ENCODE measurements around the gene THSD4.

Gene THSD4

GRCh38 chr15:71359246-71359645 lies 244.0 kb downstream of the THSD4 start:
- no peak for TF ChIP-seq CTCF (conservative IDR thresholded peaks at IDR 0.05; ENCODE audit: low read depth, low read length)
- Histone ChIP-seq H3K27ac (no peak overlapping the region), H3K9ac (no peak overlapping the region), H3K36me3 (ENCODE audit: insufficient read depth) (no peaks in the 10 kb centered on the region), H3K4me2 (no peak overlapping the region), H3K79me2 (ENCODE audit: insufficient read depth, low read depth) (no peaks in the 10 kb centered on the region), H3K27me3 (ENCODE audit: insufficient read depth, low read depth) (no peaks in the 10 kb centered on the region), H4K20me1 (ENCODE audit: insufficient read depth) (no peaks in the 10 kb centered on the region), H2AFZ (ENCODE audit: low read depth) (no peak overlapping the region), H3K4me3 (IDR thresholded peaks at IDR 0.05; ENCODE audit: insufficient read depth, low read depth, low read length) (no peak overlapping the region), H3K4me1 (ENCODE audit: low read depth, poor library complexity, severe bottlenecking) (no peaks in the 10 kb centered on the region)

GRCh38 chr15:71362556-71362955 lies 247.3 kb downstream of the THSD4 start:
- H3K9ac ChIP-seq: no peak overlapping the region
- H3K27me3 ChIP-seq (ENCODE audit: insufficient read depth, low read depth): no peaks in the 10 kb centered on the region
- H2AFZ ChIP-seq (ENCODE audit: low read depth): no peak overlapping the region
- H3K79me2 ChIP-seq (ENCODE audit: insufficient read depth, low read depth): no peaks in the 10 kb centered on the region
- H3K4me3 ChIP-seq (IDR thresholded peaks at IDR 0.05; ENCODE audit: insufficient read depth, low read depth, low read length): no peak overlapping the region
- H3K27ac ChIP-seq: no peak overlapping the region
- H3K36me3 ChIP-seq (ENCODE audit: insufficient read depth): no peaks in the 10 kb centered on the region
- H3K4me1 ChIP-seq (ENCODE audit: low read depth, poor library complexity, severe bottlenecking): no peaks in the 10 kb centered on the region
- TF ChIP-seq CTCF (conservative IDR thresholded peaks at IDR 0.05; ENCODE audit: low read depth, low read length): no peak
- no peak overlapping the region for H3K4me2 ChIP-seq
- no peaks in the 10 kb centered on the region for H4K20me1 ChIP-seq (ENCODE audit: insufficient read depth)

DNA sequence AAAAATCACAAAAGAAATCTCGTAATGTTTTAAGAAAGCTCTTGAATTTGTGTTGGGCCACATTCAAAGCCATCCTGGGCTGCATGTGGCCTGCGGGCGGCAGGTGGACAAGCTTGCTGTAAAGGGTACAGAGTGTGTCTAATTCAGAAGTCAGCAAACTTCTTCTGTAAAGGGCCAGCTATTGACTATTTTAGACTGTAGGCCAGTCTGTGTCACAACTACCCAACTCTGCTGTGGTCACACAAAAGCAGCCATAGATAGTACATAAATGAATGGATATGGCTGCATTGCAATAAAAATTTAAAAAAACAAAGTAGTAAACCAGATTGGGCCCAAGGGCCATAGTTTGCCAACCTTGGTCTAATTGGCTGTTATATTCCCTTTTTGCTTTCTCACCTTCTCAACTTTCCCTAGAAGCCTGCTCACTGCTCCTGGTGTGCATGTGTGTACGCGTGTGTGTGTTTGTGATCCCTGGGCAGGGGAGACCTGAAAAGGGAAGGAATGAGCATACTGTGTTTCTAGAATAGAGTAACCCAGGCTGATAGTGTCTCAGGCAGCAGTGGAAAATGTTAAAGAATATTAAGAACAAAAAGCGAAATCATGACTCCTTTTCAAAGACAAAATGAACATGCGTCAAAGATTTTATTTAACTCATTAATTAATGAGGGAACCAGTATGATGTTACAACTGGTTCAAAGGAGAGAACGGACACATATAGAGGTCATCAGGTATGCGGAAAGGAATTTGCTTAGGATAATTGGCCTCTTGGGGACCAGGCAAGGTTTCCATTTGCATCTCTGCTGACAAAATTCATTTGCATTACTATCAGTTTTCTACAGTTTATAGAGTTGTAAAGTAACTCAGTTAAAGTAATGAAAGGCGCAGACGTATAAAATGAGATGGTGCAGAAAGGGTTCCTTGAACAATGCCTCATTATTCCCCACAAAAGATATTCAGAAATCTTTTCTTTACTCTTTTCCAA lies 248.0 kb downstream of the THSD4 start:
- no peaks in the 10 kb centered on the region for H3K27me3 ChIP-seq (ENCODE audit: insufficient read depth, low read depth)
- H3K79me2 ChIP-seq (ENCODE audit: insufficient read depth, low read depth): no peaks in the 10 kb centered on the region
- H3K36me3 ChIP-seq (ENCODE audit: insufficient read depth): no peaks in the 10 kb centered on the region
- no peak overlapping the region for H2AFZ ChIP-seq (ENCODE audit: low read depth)
- no peak overlapping the region for H3K4me2 ChIP-seq
- no peak overlapping the region for H3K27ac ChIP-seq
- H3K9ac ChIP-seq: no peak overlapping the region
- no peak for TF ChIP-seq CTCF (conservative IDR thresholded peaks at IDR 0.05; ENCODE audit: low read depth, low read length)
- H3K4me1 ChIP-seq (ENCODE audit: low read depth, poor library complexity, severe bottlenecking): no peaks in the 10 kb centered on the region
- H3K4me3 ChIP-seq (IDR thresholded peaks at IDR 0.05; ENCODE audit: insufficient read depth, low read depth, low read length): no peak overlapping the region
- no peaks in the 10 kb centered on the region for H4K20me1 ChIP-seq (ENCODE audit: insufficient read depth)

DNA sequence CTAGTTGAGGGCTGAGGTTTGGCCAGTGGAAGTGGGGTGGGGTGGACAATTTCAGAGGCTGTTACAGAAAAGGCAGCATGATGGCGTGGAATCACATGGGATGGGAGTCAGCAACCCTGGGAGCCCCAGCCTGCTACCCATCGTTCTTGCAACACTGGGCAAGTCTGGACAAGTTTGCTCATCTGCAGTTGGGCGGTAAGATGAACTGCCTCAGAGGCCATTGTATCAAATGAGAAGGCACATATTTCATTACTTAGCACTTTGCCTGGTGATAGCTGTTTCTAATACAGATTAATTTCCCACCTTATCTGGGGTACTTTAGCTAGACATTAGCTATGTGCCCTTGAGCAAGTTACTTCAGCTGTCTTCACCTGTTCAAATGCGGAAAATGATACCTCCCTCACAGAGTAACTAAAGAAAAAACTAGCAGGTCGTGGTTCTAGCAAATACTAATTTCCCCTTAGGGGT lies 248.9 kb downstream of the THSD4 start:
- TF ChIP-seq CTCF (conservative IDR thresholded peaks at IDR 0.05; ENCODE audit: low read depth, low read length): no peak
- no peak overlapping the region for H3K4me3 ChIP-seq (IDR thresholded peaks at IDR 0.05; ENCODE audit: insufficient read depth, low read depth, low read length)

More for the DNA sequence above, 248.9 kb downstream of the THSD4 start:
- H3K79me2 ChIP-seq (ENCODE audit: insufficient read depth, low read depth): no peaks in the 10 kb centered on the region
- no peak overlapping the region for H3K9ac ChIP-seq
- no peak overlapping the region for H2AFZ ChIP-seq (ENCODE audit: low read depth)
- H3K4me1 ChIP-seq (ENCODE audit: low read depth, poor library complexity, severe bottlenecking): no peaks in the 10 kb centered on the region
- no peaks in the 10 kb centered on the region for H3K36me3 ChIP-seq (ENCODE audit: insufficient read depth)
- no peak overlapping the region for H3K4me2 ChIP-seq
- H3K27me3 ChIP-seq (ENCODE audit: insufficient read depth, low read depth): no peaks in the 10 kb centered on the region
- no peak overlapping the region for H3K27ac ChIP-seq
- H4K20me1 ChIP-seq (ENCODE audit: insufficient read depth): no peaks in the 10 kb centered on the region
